GM18508 (cell line): ENCODE measurements around the gene SH3GL2.
"Not testable (repeated sequence)": the region's sequence is repeated elsewhere in the genome, so short reads cannot be mapped to it uniquely, and the experiment has no call there.

Experiments
- ATAC-seq: cut with Tn5 transposase; IDR thresholded peaks from one replicate; pipeline ENCODE4 v1.9.1; 2021; ENCODE audit warnings: moderate number of reproducible peaks; ENCODE audit not compliant: insufficient read depth, unreplicated experiment

Gene SH3GL2

GRCh38 chr9:17739022-17739421, 160.2 kb downstream of the SH3GL2 start:
- peak; percentile 61 for ATAC-seq

- no peak for ATAC-seq
Observed at GRCh38 chr9:17739736-17740135, 160.9 kb downstream of the SH3GL2 start.

DNA sequence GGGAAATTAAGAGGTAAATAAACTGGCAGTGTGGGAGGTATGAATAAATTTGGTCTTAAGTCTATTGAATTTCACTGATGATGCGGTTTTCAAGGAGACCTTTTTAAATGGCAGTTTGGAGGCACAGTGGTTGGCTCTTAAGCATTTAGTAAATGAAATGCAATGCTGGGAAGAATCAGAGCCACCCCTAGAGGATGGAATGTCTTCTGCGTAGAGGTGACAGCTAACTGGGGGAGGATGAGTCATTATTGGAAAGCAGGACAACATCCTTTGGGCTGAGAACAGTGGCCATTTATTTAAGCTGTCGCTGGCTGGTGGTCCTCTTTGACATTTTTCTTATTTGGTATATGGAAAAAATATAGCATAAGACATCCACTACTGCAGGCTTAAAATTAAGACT, 163.2 kb downstream of the SH3GL2 start:
- no peak for ATAC-seq

DNA sequence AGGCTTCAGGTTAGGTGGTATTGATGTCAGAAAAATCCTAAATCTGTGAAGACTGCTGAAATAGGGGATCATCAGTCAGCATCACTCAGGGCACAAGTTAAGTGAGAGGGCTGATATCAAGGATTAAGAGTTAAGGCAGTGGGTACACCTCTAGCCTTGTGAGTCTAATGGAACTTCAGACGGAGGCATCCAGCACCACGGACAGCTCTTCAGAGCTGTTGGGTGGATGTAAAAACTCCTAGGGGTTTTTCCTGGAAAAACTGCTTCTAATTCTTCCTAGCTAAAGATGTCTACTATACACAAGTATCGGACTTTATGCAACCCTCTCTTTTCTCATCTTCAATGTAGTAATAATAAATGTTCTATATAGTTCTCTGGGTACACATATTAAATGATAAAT, 165.9 kb downstream of the SH3GL2 start:
- no peak for ATAC-seq

DNA sequence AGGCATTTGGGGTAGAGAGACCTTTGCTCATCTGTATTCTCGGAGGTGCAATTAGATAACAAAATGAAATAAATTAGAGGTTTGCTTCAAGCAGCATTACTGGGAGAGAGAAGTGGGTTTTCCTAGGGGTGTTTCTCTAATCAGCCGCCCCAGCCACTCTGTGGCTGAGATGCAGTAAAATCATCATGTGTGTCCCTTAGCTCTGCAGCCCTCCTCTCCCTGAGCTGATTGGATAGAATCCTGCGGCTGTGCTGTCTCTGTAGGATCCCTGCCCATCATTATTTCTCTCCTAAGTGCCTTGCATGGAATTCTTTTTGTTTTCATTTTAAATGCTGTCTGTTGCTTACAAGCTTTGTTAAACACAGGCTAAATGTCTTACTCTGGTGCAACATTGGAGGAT, 171.4 kb downstream of the SH3GL2 start:
- no peak for ATAC-seq

GRCh38 chr9:17751486-17751885, 172.6 kb downstream of the SH3GL2 start:
- peak; percentile 45 for ATAC-seq

DNA sequence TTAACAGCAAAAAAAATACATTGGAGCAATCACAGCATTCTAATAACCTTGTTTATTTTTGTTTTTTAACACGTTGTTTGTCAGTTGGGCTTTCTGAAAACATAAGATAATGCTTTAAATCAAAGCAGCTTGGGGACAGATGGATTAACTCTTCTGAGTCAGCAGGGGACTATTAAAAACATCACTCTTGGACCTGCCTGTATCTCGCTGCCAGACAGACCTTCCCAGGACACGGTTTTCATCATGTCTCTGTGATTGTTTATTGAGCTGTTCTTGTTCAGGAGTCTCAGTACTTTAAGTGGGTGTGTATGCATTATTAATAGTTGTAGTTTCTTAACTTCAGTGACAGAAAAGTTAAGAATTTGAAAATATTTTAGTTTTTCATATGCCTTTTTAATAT, 173.2 kb downstream of the SH3GL2 start:
- ATAC-seq = no peak

DNA sequence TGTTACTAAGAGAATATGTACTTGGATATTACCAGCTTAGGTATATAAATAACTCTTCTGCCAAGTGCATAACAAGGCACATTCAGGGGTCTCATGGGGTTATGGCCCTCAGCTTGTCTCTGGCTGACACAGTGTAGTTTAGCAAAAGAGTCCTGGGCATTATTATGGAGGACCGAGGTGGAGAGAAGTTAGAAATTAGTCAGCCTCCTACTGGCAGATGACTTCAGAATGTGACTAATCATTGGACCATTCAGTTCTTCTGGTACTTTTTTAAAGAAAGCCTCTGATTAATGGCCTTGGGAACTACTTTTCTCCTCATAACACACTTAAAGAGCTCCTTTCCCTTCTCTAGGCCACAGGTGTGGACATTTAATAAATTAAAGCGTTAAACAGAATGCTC, 178.9 kb downstream of the SH3GL2 start:
- no peak for ATAC-seq

GRCh38 chr9:17760250-17760649, 181.4 kb downstream of the SH3GL2 start:
- no peak for ATAC-seq

- ATAC-seq = no peak
Observed at GRCh38 chr9:17761984-17762676, 183.3 kb downstream of the SH3GL2 start.

DNA sequence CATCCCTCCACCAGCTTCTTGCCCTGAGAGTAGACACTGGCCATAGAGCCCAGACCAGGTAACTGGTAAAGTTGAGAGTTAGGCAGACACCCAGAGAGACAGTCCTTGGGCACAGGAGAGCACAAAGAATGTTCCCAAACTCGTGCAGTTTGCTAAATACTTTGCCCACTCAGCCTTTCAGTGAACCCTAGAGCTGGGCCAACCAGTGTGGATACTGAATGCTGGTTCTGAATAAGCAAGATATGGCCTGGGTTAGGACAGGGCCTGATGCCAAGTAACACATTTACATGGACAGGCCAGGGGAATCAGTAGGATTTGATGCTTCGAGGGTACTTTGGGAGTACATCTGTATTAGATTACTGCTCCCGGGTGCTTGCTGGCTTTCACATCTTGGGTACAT, 185.4 kb downstream of the SH3GL2 start:
- ATAC-seq = no peak

DNA sequence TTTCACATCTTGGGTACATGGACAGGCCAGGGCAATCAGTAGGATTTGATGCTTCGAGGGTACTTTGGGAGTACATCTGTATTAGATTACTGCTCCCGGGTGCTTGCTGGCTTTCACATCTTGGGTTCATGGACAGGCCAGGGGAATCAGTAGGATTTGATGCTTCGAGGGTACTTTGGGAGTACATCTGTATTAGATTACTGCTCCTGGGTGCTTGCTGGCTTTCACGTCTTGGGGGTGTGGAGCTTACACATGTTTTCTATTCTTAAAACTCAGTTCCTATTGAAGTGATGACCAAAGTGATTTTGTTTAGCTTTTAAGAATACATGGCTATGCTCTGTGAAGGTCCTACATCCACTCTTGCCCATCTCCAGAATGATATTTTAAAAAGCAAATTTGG, 186.3 kb downstream of the SH3GL2 start:
- ATAC-seq = not testable (repeated sequence)

DNA sequence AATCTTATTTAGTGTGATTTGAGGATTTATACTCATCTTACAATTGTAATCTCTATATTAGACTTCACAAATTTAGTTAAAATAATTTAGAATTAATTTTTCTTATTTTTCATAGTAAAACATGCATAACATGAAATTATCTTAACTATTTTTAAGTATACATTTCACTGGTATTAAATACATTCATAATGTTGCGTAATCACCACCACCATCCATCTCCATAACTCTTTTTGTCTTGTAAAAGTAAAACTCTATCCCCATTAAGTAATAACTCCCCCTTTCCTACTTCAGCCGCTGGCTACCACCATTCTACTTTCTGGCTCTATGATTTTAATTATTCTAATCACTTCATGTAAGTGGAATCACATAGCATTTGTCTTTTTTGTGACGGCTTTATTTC, 193.4 kb downstream of the SH3GL2 start:
- no peak for ATAC-seq

DNA sequence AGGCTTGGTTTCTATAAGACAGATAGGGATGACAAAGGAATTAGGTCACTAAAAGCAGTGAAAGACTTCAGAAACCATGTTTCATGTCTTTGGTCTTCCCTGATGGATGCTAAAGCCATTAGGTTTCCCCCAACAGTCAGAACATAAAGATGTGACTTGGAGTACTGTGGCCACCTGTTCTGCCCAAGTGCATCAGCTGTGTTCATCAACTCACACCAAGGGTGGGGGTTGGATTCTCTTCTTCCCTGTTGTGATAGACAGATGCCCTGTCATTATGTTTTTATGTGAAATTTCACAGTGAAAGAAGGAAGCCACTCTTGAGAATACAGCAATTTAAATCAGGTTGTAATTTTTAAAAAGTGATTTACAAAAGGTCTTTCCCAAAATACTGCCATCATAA, 196.8 kb downstream of the SH3GL2 start:
- ATAC-seq = no peak

DNA sequence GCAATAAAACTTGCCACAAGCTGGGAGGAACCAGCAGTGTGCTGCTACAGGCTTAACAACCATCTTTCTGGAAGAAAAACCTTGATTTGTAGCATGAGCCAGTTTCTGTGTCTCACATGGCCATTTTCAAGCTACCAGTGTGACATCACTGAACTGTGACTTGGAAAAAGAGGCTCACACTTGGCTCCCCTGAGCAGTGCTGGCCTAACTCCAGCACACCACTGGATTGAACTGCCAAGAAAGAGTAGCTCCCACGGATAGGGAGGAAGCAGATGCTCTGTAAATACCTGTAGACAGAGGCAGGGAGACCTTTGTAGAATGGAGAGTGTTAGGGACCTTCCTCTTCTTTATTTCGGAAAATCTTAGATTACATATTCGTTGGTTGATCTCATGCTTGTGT, 197.9 kb downstream of the SH3GL2 start:
- no peak for ATAC-seq

DNA sequence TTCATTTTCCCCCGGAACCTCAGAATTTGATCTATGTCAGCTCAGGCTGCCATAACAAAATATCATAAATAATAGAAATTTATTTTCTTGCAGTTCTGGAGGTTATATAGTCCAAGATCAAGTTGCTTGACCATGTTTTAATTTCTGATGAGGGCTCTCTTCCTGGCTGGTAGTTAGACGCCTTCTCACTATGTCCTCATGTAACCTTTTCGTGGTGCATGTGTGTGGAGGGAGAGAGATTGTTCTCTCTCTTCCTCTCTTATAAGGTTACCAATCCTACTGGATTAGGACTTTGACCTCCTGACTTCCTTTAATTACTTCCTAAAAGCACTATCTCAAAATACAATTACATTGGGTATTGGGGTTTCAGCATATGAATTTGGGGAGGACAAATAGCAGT, 198.6 kb downstream of the SH3GL2 start:
- no peak for ATAC-seq

DNA sequence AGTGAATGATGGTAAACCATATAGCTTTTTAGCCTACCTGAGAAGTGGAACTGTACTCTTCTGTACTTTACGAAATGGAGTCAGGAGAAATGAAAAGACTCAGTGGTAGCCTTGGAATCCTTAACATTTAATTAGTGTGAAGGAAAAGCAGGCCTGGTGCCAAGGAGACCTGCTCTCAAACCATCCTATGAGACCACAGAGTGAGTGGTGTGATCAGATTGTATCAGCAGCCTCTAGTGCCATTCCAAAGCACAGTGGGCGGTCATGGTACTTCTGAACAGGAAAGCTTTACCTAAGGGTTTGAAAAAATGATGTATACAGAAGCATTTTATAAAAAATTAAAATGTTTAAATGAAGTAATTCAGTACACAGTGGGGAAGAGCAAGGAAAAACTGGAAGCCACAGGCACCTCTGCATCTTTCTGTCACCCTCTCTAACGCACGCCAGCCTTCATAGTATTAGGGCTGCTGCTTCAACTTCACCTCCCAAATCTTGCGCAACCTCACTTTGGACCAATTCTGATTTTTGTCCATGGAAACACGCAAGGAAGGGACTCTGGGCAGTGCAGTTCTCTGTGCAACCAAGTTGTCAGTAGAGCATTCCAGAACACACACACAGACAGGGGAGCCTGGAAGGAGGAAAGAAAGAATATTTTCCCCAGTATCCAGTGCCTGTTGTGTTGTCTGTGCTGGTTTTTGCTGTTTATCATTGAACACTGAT, 203.7 kb downstream of the SH3GL2 start:
- no peak for ATAC-seq

- ATAC-seq = no peak
Observed at GRCh38 chr9:17783227-17783626, 204.4 kb downstream of the SH3GL2 start.

DNA sequence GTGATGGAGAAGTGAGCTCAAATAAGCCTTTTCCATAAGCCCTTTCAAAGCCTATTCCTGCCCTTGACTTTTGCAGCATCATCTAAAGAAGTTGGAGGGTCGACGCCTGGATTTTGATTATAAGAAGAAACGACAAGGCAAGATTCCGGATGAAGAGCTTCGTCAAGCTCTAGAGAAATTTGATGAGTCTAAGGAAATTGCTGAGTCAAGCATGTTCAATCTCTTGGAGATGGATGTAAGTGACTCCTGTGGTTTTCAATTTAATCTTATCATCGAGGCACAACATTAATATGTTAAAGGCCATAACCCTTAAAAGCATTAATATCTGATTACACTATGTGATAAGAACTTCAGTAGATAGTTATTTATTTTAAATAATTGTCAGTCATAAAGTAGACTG, 210.4 kb downstream of the SH3GL2 start:
- ATAC-seq = no peak

GRCh38 chr9:17793713-17794622, 215.1 kb downstream of the SH3GL2 start:
- ATAC-seq = no peak

GRCh38 chr9:17795744-17796143, 216.9 kb downstream of the SH3GL2 start:
- ATAC-seq = no peak
